ENCODE results near the gene RBMS1. TPM values are rescaled to one million over a fixed set of nuclear protein-coding genes. Genes with fewer than 3 reads are reported as not detected.

Gene RBMS1
- total RNA-seq, 1 donor from 2014 or later, result 75.3 TPM

DNA sequence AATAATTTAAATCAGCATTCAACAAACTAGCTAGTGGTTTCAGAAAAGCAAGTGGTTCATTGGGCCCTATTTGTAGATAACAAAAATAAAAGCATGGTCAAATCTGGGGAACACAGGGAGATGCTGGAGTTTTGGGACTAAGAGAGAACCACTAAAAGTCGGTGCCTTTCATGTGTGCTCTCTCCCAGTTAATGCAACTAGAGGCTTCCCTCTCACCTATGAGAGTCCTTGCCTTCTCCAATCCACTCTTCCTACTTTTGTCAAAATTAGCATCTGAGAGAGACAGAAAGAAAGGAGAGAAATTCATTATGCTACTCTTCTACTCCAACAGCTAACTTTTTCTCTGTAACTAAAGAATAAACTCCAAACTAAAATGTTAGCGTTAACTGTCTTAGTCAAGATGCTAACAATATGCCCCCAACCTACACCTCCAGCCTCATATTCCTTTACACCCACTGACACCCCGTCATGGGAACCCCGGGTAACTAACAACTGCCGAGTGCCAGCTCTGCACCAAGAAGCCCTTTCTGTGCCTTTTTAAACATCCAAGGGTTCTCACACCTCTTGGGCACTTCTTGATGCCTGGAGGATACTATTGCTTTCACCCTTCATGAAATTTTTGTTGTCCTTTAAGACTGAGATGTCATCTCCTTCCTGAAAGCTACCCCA lies 133.4 kb downstream of the RBMS1 start:
- intact Hi-C loops (cut with DNase I), result no loop called here
- DNase-seq (ENCODE audit: low spot score), result no peak

DNA sequence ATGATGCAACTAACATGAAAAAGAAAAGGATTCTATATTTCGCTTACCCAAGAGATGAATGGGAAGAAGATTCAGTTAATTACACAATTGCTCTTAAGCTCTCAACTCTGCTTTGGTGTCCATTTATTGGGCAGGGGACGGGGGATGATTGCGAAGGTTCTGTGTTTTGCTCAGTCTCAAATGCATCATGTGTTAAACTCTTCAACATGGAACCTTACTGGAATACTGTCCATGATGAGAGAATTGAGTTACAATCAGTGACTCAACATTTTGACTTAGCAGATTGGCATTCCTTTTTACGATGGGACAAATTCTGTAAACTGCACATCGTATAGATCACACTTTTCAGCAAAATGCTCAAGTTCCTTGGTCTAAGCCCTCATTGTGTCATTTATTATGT lies 135.6 kb downstream of the RBMS1 start:
- intact Hi-C loops (cut with DNase I), result no loop called here
- no peak for DNase-seq (ENCODE audit: low spot score)

DNA sequence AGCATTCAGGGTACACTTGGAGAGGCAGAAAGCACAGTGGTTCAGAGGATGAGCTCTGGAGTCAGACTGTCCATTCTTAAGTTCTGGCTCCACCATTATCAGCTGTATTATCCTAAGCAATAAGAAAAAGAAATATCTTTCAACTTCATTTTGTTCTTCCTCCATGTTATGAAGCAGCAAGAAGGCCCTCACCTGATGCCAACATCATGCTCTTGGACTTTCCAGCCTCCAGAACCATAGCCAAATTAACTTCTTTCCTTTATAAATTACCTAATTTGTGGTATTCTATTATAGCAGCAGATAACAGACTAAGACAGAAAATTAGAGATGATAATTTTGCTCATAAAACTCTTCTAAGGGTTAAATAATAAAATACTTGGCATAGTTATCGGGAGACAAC lies 137.1 kb downstream of the RBMS1 start:
- intact Hi-C loops (cut with DNase I), result no loop called here
- no peak for DNase-seq (ENCODE audit: low spot score)

DNA sequence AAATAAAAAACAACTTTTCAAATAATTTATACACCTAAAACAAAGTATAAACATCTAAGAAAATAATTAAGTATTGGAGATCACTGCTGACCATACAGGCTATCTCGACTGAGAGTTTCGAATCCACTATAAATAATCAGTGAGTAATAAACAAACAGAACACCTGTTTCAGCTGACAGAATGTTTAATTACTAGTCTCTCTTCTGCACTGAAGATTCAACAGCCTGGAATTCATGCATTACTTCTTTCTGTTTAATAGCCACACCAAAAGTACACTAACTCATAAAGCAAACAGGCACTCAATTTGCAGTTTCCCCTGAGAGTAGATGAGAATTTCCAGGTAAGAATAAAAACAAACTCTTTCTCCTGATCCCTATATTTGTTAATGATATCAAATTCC lies 138.5 kb downstream of the RBMS1 start:
- intact Hi-C loops (cut with DNase I), result no loop called here
- no peak for DNase-seq (ENCODE audit: low spot score)

DNA sequence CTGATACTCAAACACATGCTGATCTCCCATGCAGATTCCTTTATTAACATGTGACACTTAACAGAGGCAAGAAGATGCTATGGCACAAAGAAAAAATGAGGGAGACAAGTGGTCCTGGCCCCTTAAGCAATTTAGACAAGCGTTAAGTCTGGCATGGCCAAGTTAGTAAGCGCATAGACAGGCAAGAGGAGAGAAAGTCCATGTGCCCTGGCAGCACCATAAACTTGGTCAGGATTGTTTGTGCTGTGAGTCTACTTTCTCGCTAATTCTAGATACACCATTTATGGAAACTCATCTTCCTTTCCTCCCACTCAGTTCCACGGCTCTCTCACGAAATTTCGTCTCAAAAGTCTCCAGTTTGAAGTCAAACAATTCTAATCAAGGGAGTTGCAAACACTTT lies 138.9 kb downstream of the RBMS1 start:
- intact Hi-C loops (cut with DNase I), result no loop called here
- DNase-seq (ENCODE audit: low spot score), result no peak

GRCh38 chr2:160353813-160354212 lies 139.8 kb downstream of the RBMS1 start:
- intact Hi-C loops (cut with DNase I), result no loop called here
- DNase-seq (ENCODE audit: low spot score), result no peak

- no peak for DNase-seq (ENCODE audit: low spot score)
- intact Hi-C loops (cut with DNase I), result no loop called here
Measured at GRCh38 chr2:160353166-160353565, 140.4 kb downstream of the RBMS1 start.

DNA sequence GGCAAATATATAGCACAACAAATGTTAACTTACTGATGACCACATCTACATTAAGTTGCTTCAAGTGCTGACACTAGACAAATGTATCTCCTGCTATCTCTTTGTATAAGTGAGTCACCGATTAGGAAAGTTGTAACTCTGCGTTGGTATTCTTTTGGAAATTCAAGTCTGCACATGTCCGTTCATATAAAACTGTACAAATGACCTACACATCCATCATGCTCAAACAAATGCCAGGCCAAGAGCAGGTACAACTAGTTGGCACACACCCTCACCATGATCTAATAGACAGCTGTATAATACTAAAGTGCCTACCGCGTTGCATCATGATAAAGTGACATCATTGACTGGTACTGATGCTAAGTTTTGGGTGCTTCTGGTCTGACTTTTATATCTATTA lies 141.1 kb downstream of the RBMS1 start:
- intact Hi-C loops (cut with DNase I), result no loop called here

GRCh38 chr2:160351956-160352355 lies 141.7 kb downstream of the RBMS1 start:
- intact Hi-C loops (cut with DNase I), result no loop called here

More for the DNA sequence above, 141.1 kb downstream of the RBMS1 start:
- DNase-seq (ENCODE audit: low spot score), result no peak

DNA sequence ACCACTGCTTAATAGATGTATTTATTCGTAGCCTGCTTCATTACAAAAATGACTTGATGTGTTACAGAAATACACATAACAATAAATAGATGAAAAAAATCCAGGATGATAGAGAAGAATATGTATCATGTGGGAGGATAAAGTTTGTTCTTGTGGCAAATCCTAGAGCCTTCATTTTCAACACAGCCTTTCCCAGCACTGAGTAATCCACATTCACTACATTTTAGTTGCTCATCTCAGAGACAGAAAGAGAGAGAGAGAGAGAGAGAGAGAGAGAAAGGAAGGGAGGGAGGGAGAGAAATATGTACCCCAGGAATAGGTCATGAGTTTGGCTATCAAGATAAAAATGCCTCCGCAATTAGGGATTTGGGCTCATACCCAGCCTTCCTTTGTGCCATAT lies 144.3 kb downstream of the RBMS1 start:
- intact Hi-C loops (cut with DNase I), result no loop called here
- DNase-seq (ENCODE audit: low spot score), result no peak

More at GRCh38 chr2:160351956-160352355, 141.7 kb downstream of the RBMS1 start:
- no peak for DNase-seq (ENCODE audit: low spot score)

- no peak for DNase-seq (ENCODE audit: low spot score)
- intact Hi-C loops (cut with DNase I), result no loop called here
Measured at GRCh38 chr2:160347269-160347863, 146.2 kb downstream of the RBMS1 start.

GRCh38 chr2:160345071-160345764 lies 148.4 kb downstream of the RBMS1 start:
- intact Hi-C loops (cut with DNase I), result no loop called here
- DNase-seq (ENCODE audit: low spot score), result no peak

GRCh38 chr2:160343404-160343803 lies 150.2 kb downstream of the RBMS1 start:
- DNase-seq (ENCODE audit: low spot score), result no peak
- intact Hi-C loops (cut with DNase I), result no loop called here

GRCh38 chr2:160339726-160340125 lies 153.9 kb downstream of the RBMS1 start:
- no peak for DNase-seq (ENCODE audit: low spot score)
- intact Hi-C loops (cut with DNase I), result no loop called here

DNA sequence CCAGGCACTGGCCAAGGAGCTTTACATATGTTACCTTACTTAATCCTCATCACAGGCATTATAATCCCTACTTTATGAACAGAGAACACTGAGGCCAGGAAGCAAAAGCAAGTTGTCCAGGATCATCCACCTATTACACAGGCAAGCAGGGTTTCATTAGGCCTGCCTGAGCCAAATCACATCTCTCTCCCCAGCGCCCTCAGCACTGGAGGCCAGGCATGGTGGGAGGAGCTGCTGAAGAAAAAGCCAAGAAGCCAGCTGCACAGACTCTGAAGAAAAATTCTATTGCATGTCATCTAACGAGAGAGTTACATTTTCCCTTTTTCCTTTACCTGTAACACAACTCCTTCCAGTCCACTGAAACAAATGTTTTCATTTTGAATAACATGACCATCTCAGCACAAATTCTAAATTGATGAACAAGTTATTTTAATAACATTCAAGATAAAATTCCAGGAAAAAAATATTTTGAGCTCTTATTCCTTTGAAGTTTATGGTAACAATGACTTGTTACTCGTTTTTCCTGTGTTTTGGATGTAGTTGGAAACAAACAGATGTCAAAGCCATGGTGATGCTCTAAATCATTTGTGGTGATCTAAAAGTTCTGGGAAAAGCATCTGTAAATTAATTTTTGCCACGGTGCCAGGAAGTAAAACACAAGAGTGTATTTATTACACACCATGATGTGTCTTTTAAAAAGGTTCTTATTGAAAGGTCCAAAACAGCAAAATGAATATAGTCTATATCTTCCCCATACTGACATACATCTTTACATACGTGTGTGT lies 154.5 kb downstream of the RBMS1 start:
- intact Hi-C loops (cut with DNase I), result no loop called here

DNA sequence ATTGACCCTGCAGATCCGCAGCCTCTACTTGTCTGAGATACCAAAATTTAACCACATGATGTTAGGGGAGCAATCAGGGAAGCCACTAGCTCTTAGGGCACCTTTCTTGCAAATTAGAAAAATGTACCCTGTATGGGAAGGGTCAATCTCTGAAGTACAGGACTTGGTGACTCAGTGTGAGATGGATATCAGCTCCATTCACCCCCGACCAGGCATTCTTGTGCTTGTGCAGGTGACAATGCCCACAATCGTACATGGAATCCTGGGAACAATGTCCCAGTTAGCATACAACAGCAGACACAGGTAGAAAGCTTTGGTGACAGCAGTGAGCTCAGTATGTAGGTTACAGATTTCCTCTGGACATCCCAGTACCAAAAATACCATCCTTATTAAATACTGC lies 155.9 kb downstream of the RBMS1 start:
- intact Hi-C loops (cut with DNase I), result no loop called here
- no peak for DNase-seq (ENCODE audit: low spot score)

More for the DNA sequence above, 154.5 kb downstream of the RBMS1 start:
- no peak for DNase-seq (ENCODE audit: low spot score)

GRCh38 chr2:160336635-160337034 lies 157.0 kb downstream of the RBMS1 start:
- intact Hi-C loops (cut with DNase I), result no loop called here
- DNase-seq (ENCODE audit: low spot score), result no peak

GRCh38 chr2:160336105-160336504 lies 157.5 kb downstream of the RBMS1 start:
- intact Hi-C loops (cut with DNase I), result no loop called here
- no peak for DNase-seq (ENCODE audit: low spot score)

DNA sequence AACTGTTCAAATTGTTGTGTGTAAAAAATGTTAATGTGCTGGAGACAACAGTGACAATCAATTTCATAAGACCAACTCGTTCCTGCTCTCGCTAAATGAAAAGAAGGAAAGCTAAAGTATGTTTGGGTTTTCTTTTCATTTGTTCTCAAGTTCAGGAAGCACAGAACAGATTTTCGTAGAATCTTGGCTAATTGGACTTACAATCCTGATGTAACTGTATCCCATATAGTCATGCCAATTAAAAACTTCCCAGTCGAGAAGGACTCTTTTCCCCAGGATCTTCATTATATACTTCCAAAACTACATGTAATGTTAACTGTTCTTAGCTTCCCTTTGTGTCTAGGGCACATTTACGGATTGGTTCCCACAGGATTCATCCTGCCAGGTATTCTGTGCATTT lies 158.2 kb downstream of the RBMS1 start:
- DNase-seq (ENCODE audit: low spot score), result no peak
- intact Hi-C loops (cut with DNase I), result no loop called here

DNA sequence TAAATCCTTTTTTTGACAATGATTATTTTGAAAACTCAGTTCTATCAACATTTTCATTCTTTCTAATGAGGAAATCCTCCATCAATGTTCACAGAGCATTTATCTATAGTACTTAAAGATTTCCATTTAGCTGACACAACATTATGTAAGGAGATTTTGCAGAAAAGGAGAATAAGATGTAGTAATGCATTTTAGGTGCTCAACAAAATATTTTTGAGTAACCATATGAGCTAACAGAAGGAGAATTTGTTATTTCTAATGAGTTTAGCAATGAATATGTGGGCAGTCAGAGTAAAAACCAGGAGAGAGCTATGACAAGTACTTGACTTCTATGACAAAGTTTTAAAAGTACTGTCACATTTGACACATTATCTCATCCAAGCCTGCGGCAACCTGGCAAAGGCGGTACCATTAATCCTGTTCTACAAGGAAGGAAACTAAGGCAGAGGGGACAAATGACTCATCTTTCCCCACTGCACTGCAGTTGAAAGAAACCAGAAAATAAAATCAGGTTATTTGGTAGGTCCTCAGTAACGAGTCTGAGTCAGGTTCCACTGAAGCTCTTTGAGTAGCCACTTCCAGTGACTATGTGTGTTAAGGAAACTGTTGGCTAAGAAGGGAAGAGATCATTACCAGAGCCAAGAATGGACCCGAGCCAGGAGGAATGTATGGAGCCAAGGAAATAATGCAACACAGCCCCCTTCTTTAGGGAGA lies 159.4 kb downstream of the RBMS1 start:
- intact Hi-C loops (cut with DNase I), result loop anchor here (5.0 kb wide), 2 partner anchors 38 to 93 kb away; no protein-coding TSS in a partner anchor
- no peak for DNase-seq (ENCODE audit: low spot score)
